K562 (cell line): ENCODE measurements around the gene UNC45B. TPM values are rescaled to one million over a fixed set of nuclear protein-coding genes. Genes with fewer than 3 reads are reported as not detected.
"Not testable (repeated sequence)": the region's sequence is repeated elsewhere in the genome, so short reads cannot be mapped to it uniquely, and the experiment has no call there.

Experiments used
- ATAC-seq: fragments of 200-7000 bp; cut with Tn5 transposase; 3 replicates; pipeline ENCODE4 v1.9.1; 2020; ENCODE audit warnings: moderate library complexity
- BruUV-seq: library from RNA; stranded (reverse); fragments of 400-500 nt; replicated peaks from 2 replicates; lab custom pipeline; 2021; lab: Mats Ljungman, UMichigan
- CTCF ChIA-PET: fragments of 300-600 bp; formaldehyde crosslinking; extraction: SDS; loops from one replicate; lab custom pipeline; 2021; ENCODE audit warnings: low intra/inter-chr PET ratio; lab: Yijun Ruan, JAX
- POLR2A ChIA-PET: fragments of 300-600, 350-650 bp; sonication (Branson Sonifier 250); formaldehyde crosslinking; extraction: SDS; loops from one replicate; lab custom pipeline; 2021; ENCODE audit warnings: antibody characterized with exemption, inconsistent platforms; lab: Yijun Ruan, JAX
- DNase-seq, 4 experiments: peaks; one replicate each; pipeline versions ENCODE4 v3.0.0 to v3.0.0-alpha.2; 2011 to 2018; ENCODE audit warnings: low spot score in 3 of 4, mixed read lengths in 3 of 4; ENCODE audit errors: extremely low read depth in 1 of 4
- FAIRE-seq: peaks from 2 replicates; lab custom pipeline; 2011; peaks lifted over from hg19 to GRCh38; lab: Jason Lieb, UNC
- H2AFZ ChIP-seq: 2 replicates; pipeline ENCODE4 v1.6.0; 2011; ENCODE audit warnings: low read depth, low read length, control low read depth, inconsistent platforms
- H3K27ac ChIP-seq: fragments of 200-600 bp; 3 replicates; pipeline ENCODE4 v1.8.0; 2011; ENCODE audit warnings: low read depth, mild to moderate bottlenecking, control low read depth, inconsistent platforms, low read length, moderate library complexity, mixed read lengths; ENCODE audit errors: extremely low read depth
- H3K27me3 ChIP-seq, 2 experiments: fragments of 300-600 bp in 1 of 2; 2 replicates in 1 of 2; 3 replicates in 1 of 2; pipeline versions ENCODE4 v1.6.0 to v1.8.0; 2011; ENCODE audit warnings: inconsistent platforms in 2 of 2, low read length in 2 of 2, mild to moderate bottlenecking in 1 of 2, mixed read lengths in 1 of 2, moderate library complexity in 1 of 2; ENCODE audit not compliant: control insufficient read depth in 2 of 2, insufficient read depth in 2 of 2
- H3K36me3 ChIP-seq: fragments of 300-600 bp; 3 replicates; pipeline ENCODE4 v1.8.0; 2011; ENCODE audit warnings: mild to moderate bottlenecking, low read length, inconsistent platforms; ENCODE audit not compliant: control insufficient read depth, insufficient read depth
- H3K4me1 ChIP-seq, 2 experiments: fragments of 200-600 bp in 1 of 2; replicated peaks in 1 of 2; 2 replicates in 1 of 2; 3 replicates in 1 of 2; pipeline versions ENCODE4 v1.5.1 to v1.8.0; 2011; ENCODE audit warnings: inconsistent platforms in 2 of 2, low read length in 2 of 2, mild to moderate bottlenecking in 1 of 2, mixed read lengths in 1 of 2, moderate library complexity in 1 of 2; ENCODE audit not compliant: control insufficient read depth in 2 of 2, insufficient read depth in 2 of 2
- H3K4me2 ChIP-seq: 2 replicates; pipeline ENCODE4 v1.6.1; 2011; ENCODE audit warnings: low read length, control low read depth, inconsistent platforms, mixed read lengths; ENCODE audit not compliant: insufficient read depth
- H3K4me3 ChIP-seq: fragments of 200-600 bp; sonication (generic), shearing (Covaris generic); 2 replicates; pipeline ENCODE4 v1.5.1; 2016; ENCODE audit warnings: control low read depth, inconsistent platforms
- H3K79me2 ChIP-seq: fragments of 200-600 bp; 3 replicates; pipeline ENCODE4 v1.8.0; 2011; ENCODE audit warnings: low read length, inconsistent platforms; ENCODE audit not compliant: control insufficient read depth, insufficient read depth
- H3K9ac ChIP-seq, 2 experiments: 2 replicates each; pipeline versions ENCODE4 v1.6.0 to v1.6.1; 2011; ENCODE audit warnings: low read depth in 2 of 2, low read length in 2 of 2, control low read depth in 1 of 2, inconsistent platforms in 1 of 2, mild to moderate bottlenecking in 1 of 2, mixed read lengths in 1 of 2; ENCODE audit not compliant: insufficient read depth in 1 of 2
- H3K9me1 ChIP-seq: one replicate; pipeline ENCODE4 v1.6.0; 2011; ENCODE audit warnings: inconsistent platforms, mild to moderate bottlenecking, low read length, moderate library complexity; ENCODE audit not compliant: control insufficient read depth, insufficient read depth
- H3K9me3 ChIP-seq: replicated peaks from 2 replicates; pipeline ENCODE4 v1.5.1; 2011; ENCODE audit warnings: low read depth, low read length, inconsistent platforms; ENCODE audit not compliant: control insufficient read depth, insufficient read depth
- H4K20me1 ChIP-seq: replicated peaks from 2 replicates; pipeline ENCODE4 v1.6.1; 2011; ENCODE audit warnings: low read length, inconsistent platforms, mixed read lengths; ENCODE audit not compliant: control insufficient read depth, insufficient read depth
- ZNF507 ChIP-seq: conservative IDR thresholded peaks from 2 replicates; pipeline ENCODE4 v1.6.1; 2017; ENCODE audit warnings: missing genetic modification characterization, missing compliant biosample characterization
- WGBS: fragments of 100-300 bp; shearing (Covaris generic); methylation state at CpG from one replicate; pipeline ENCODE4 v1.1.6; 2016; ENCODE audit warnings: low coverage, mixed read lengths; ENCODE audit not compliant: insufficient coverage; ENCODE audit errors: missing lambda C conversion rate; 5-methylcytosine and 5-hydroxymethylcytosine counted together
- in situ Hi-C: fragments of 300-500 bp; cut with MboI; formaldehyde crosslinking; loops from 4 replicates; pipeline ENCODE4 v1.15.0; 2018; ENCODE audit warnings: inconsistent platforms, mixed read lengths
- intact Hi-C: fragments of 100-400 bp; cut with micrococcal nuclease; formaldehyde crosslinking; loops from 2 replicates; pipeline ENCODE4 v1.14.2; 2022
- polyA plus RNA-seq, 8 experiments: library from polyadenylated mRNA; depleted of rRNA in 4 of 8; stranded (reverse) in 5 of 8; unstranded in 3 of 8; fragments of >200 nt; fragmentation: Nextera tagmentation in 2 of 8; fragmentation: Illumina TruSeq in 1 of 8; extraction: Ambion mirVana in 2 of 8; extraction: Trizol in 1 of 8; gene quantifications; 2 replicates each; pipeline versions ENCODE4 v1.2.1 to v1.2.3, GENCODE V29; 2011 to 2014; ENCODE audit warnings: inconsistent platforms in 1 of 8, missing spikeins in 1 of 8
- total RNA-seq, 7 experiments: library from RNA; depleted of rRNA in 6 of 7; stranded (reverse); fragments of >200 nt in 6 of 7; fragmentation: Illumina TruSeq in 2 of 7; extraction: Trizol in 2 of 7; gene quantifications; 2 replicates each; pipeline versions ENCODE4 v1.2.1 to v1.2.3, GENCODE V29; 2011 to 2021; ENCODE audit warnings: low replicate concordance in 1 of 7

UNC45B gene
- total and polyA plus RNA-seq, 9 of the 15 experiments (the other 6 are each of a cell fraction or from before 2014, with no cell fraction given) = not detected

- WGBS = 7% methylated on average over 12 of the region's 31 CpGs
- H3K4me1 ChIP-seq, DNase-seq, CTCF ChIA-PET, H3K4me3 ChIP-seq, H3K9me3 ChIP-seq, H3K9me1 ChIP-seq, H4K20me1 ChIP-seq, intact Hi-C loops, ATAC-seq, H3K9ac ChIP-seq, H3K27ac ChIP-seq, H3K27me3 ChIP-seq, POLR2A ChIA-PET, H3K79me2 ChIP-seq, H3K4me2 ChIP-seq, FAIRE-seq, in situ Hi-C loops, H2AFZ ChIP-seq, H3K36me3 ChIP-seq, BruUV-seq: not testable (repeated sequence)
Observed at GRCh38 chr17:35195062-35195461, 47.4 kb downstream of the UNC45B start.

GRCh38 chr17:35202582-35202981 is 55.0 kb downstream of the UNC45B start:
- TF ChIP-seq ZNF507 (tag) = peak; percentile 69
- H3K27me3 ChIP-seq, H3K27ac ChIP-seq, in situ Hi-C loops, H4K20me1 ChIP-seq, H3K9me1 ChIP-seq, H3K4me2 ChIP-seq, H2AFZ ChIP-seq, H3K9ac ChIP-seq, H3K4me3 ChIP-seq, H3K9me3 ChIP-seq, DNase-seq, H3K4me1 ChIP-seq, CTCF ChIA-PET, intact Hi-C loops, POLR2A ChIA-PET, ATAC-seq, BruUV-seq, H3K79me2 ChIP-seq, H3K36me3 ChIP-seq, FAIRE-seq: not testable (repeated sequence)
- no CpG with 5 or more reads among the region's 2 CpGs for WGBS
